Measurements from ENCODE around the gene SLC39A11.

- TF ChIP-seq, protein P1, sequence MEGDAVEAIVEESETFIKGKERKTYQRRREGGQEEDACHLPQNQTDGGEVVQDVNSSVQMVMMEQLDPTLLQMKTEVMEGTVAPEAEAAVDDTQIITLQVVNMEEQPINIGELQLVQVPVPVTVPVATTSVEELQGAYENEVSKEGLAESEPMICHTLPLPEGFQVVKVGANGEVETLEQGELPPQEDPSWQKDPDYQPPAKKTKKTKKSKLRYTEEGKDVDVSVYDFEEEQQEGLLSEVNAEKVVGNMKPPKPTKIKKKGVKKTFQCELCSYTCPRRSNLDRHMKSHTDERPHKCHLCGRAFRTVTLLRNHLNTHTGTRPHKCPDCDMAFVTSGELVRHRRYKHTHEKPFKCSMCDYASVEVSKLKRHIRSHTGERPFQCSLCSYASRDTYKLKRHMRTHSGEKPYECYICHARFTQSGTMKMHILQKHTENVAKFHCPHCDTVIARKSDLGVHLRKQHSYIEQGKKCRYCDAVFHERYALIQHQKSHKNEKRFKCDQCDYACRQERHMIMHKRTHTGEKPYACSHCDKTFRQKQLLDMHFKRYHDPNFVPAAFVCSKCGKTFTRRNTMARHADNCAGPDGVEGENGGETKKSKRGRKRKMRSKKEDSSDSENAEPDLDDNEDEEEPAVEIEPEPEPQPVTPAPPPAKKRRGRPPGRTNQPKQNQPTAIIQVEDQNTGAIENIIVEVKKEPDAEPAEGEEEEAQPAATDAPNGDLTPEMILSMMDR (IDR thresholded peaks at IDR 0.05), result no peak
- TF ChIP-seq POLR2A (IDR thresholded peaks at IDR 0.05) (no peak), EP300 (IDR thresholded peaks at IDR 0.05) (no peak), POLR2AphosphoS5 (IDR thresholded peaks at IDR 0.05) (no peak)
These were observed 478.0 kb downstream of the SLC39A11 start for GRCh38 chr17:72614476-72614870.
